Suprapubic skin (tissue), 4 donors: ENCODE results near the gene PIWIL1.

Source experiments
- POLR2A ChIP-seq, 2 donors: fragments of 450-650 bp; IDR thresholded peaks; one replicate each; pipeline ENCODE4 v1.6.1; 2017; ENCODE audit warnings: antibody characterized with exemption in 2 of 2, mild to moderate bottlenecking in 2 of 2, moderate library complexity in 2 of 2
- POLR2AphosphoS5 ChIP-seq, 3 donors: sonication (generic); formaldehyde crosslinking; IDR thresholded peaks; one replicate each; pipeline ENCODE4 v1.6.1; 2017; ENCODE audit warnings: antibody characterized with exemption in 3 of 3
- TF ChIP-seq, protein P1 (sequence below), 2 donors: fragments of 200-600 bp in 1 of 2; fragments of 450-650 bp in 1 of 2; sonication (generic) in 1 of 2; IDR thresholded peaks; one replicate each; pipeline ENCODE4 v1.5.1; 2016 to 2019; ENCODE audit warnings: antibody characterized with exemption in 2 of 2, mild to moderate bottlenecking in 1 of 2, moderate library complexity in 1 of 2

DNA sequence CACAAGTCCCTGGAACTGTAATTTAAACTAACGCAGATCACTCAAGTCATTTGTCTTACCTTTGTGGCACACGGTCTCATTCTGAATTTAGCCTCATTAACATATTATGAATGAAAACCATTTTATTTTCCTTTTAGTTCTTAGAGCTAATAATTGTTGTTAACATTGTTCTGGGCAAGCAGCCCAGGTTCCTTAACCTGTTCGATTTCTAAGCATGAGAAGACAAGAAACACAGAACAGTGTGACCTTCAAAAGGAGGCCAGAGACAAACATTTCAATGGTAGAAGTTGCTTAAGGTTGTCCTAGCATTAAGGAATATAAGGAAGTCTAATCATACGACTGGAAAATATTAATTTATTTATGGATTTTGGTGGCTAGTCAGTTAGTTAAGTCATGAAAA, 35.2 kb downstream of the PIWIL1 start:
- TF ChIP-seq, protein P1, sequence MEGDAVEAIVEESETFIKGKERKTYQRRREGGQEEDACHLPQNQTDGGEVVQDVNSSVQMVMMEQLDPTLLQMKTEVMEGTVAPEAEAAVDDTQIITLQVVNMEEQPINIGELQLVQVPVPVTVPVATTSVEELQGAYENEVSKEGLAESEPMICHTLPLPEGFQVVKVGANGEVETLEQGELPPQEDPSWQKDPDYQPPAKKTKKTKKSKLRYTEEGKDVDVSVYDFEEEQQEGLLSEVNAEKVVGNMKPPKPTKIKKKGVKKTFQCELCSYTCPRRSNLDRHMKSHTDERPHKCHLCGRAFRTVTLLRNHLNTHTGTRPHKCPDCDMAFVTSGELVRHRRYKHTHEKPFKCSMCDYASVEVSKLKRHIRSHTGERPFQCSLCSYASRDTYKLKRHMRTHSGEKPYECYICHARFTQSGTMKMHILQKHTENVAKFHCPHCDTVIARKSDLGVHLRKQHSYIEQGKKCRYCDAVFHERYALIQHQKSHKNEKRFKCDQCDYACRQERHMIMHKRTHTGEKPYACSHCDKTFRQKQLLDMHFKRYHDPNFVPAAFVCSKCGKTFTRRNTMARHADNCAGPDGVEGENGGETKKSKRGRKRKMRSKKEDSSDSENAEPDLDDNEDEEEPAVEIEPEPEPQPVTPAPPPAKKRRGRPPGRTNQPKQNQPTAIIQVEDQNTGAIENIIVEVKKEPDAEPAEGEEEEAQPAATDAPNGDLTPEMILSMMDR (IDR thresholded peaks at IDR 0.05), result no peak
- TF ChIP-seq POLR2AphosphoS5 (IDR thresholded peaks at IDR 0.05), result no peak
- TF ChIP-seq POLR2A (IDR thresholded peaks at IDR 0.05), result no peak
